ENCODE results near the gene PPFIA1. TPM values are rescaled to one million over a fixed set of nuclear protein-coding genes. Genes with fewer than 3 reads are reported as not detected.
"Not testable (repeated sequence)": the region's sequence is repeated elsewhere in the genome, so short reads cannot be mapped to it uniquely, and the experiment has no call there.

The PPFIA1 gene
- total RNA-seq, 4 donors from 2014 or later, result 46.3 to 51.5 (median 47.2) TPM

- intact Hi-C loops (cut with DNase I), result no loop called here
- Histone ChIP-seq H3K9me3 (no peaks in the 10 kb centered on the region), H3K36me3 (peaks cover 19 to 66% (median 59%) of the 10 kb centered on the region in 4 donors), H3K4me3 (no peak overlapping the region), H3K27ac (replicated peaks in 1 of 4) (no peak overlapping the region), H3K27me3 (no peaks in the 10 kb centered on the region), H3K4me1 (peaks cover 0 to 13% (median 3%) of the 10 kb centered on the region in 4 donors)
- DNase-seq (ENCODE audit: extremely low spot score), result no peak
- TF ChIP-seq EP300 (IDR thresholded peaks at IDR 0.05), result no peak
- no peak for TF ChIP-seq POLR2AphosphoS5 (IDR thresholded peaks at IDR 0.05)
- no peak for TF ChIP-seq POLR2A (IDR thresholded peaks at IDR 0.05; ENCODE audit: low read depth)
- WGBS, result 96% methylated on average over 4 of the region's 4 CpGs
Measured at GRCh38 chr11:70289582-70289981, 19.1 kb downstream of the PPFIA1 start.

- no peak for DNase-seq (ENCODE audit: extremely low spot score)
- Histone ChIP-seq H3K4me3 (no peak overlapping the region), H3K27me3 (no peaks in the 10 kb centered on the region), H3K27ac (replicated peaks in 1 of 4) (no peak overlapping the region), H3K9me3 (no peaks in the 10 kb centered on the region), H3K4me1 (peaks cover 0 to 13% (median 3%) of the 10 kb centered on the region in 4 donors), H3K36me3 (peaks cover 12 to 57% (median 50%) of the 10 kb centered on the region in 4 donors)
- intact Hi-C loops (cut with DNase I), result no loop called here
- 83% methylated on average over 7 of the region's 7 CpGs for WGBS
- TF ChIP-seq POLR2A (IDR thresholded peaks at IDR 0.05; ENCODE audit: low read depth), result no peak
- no peak for TF ChIP-seq CTCF (IDR thresholded peaks at IDR 0.05)
- no peak for TF ChIP-seq EP300 (IDR thresholded peaks at IDR 0.05)
- no peak for TF ChIP-seq POLR2AphosphoS5 (IDR thresholded peaks at IDR 0.05)
Measured at GRCh38 chr11:70290361-70291065, 20.0 kb downstream of the PPFIA1 start.

GRCh38 chr11:70292166-70292565, 21.7 kb downstream of the PPFIA1 start:
- intact Hi-C loops (cut with DNase I), result no loop called here
- no peaks in the 10 kb centered on the region for H3K9me3 ChIP-seq
- 97% methylated on average over 8 of the region's 8 CpGs for WGBS
- no peak overlapping the region for H3K27ac ChIP-seq (replicated peaks in 1 of 4)
- H3K4me3 ChIP-seq, result no peak overlapping the region
- no peak for TF ChIP-seq POLR2AphosphoS5 (IDR thresholded peaks at IDR 0.05)
- TF ChIP-seq POLR2A (IDR thresholded peaks at IDR 0.05; ENCODE audit: low read depth), result no peak
- TF ChIP-seq EP300 (IDR thresholded peaks at IDR 0.05), result no peak
- no peak for TF ChIP-seq CTCF (IDR thresholded peaks at IDR 0.05)
- no peaks in the 10 kb centered on the region for H3K27me3 ChIP-seq
- H3K36me3 ChIP-seq, result peaks cover 0 to 42% (median 36%) of the 10 kb centered on the region in 4 donors
- peaks cover 0 to 13% (median 3%) of the 10 kb centered on the region in 4 donors for H3K4me1 ChIP-seq
- DNase-seq (ENCODE audit: extremely low spot score), result no peak

- 94% methylated on average over 6 of the region's 6 CpGs for WGBS
- DNase-seq (ENCODE audit: extremely low spot score), result no peak
- Histone ChIP-seq H3K4me1 (peaks cover 0 to 16% (median 3%) of the 10 kb centered on the region in 4 donors), H3K36me3 (peaks cover 0 to 37% (median 31%) of the 10 kb centered on the region in 4 donors), H3K9me3 (no peaks in the 10 kb centered on the region), H3K4me3 (no peak overlapping the region), H3K27ac (replicated peaks in 1 of 4) (no peak overlapping the region), H3K27me3 (no peaks in the 10 kb centered on the region)
- no peak for TF ChIP-seq EP300 (IDR thresholded peaks at IDR 0.05)
- TF ChIP-seq CTCF (IDR thresholded peaks at IDR 0.05), result no peak
- TF ChIP-seq POLR2A (IDR thresholded peaks at IDR 0.05; ENCODE audit: low read depth), result no peak
- TF ChIP-seq POLR2AphosphoS5 (IDR thresholded peaks at IDR 0.05), result no peak
- intact Hi-C loops (cut with DNase I), result no loop called here
Measured at GRCh38 chr11:70292863-70293262, 22.4 kb downstream of the PPFIA1 start.

GRCh38 chr11:70295166-70295565, 24.7 kb downstream of the PPFIA1 start:
- H3K4me1 ChIP-seq, result peaks cover 0 to 12% (median 2%) of the 10 kb centered on the region in 4 donors
- H3K36me3 ChIP-seq, result peaks cover 0 to 43% (median 37%) of the 10 kb centered on the region in 4 donors
- H3K9me3 ChIP-seq; intact Hi-C loops (cut with DNase I); H3K27ac ChIP-seq (replicated peaks in 1 of 4); H3K27me3 ChIP-seq; H3K4me3 ChIP-seq; DNase-seq (ENCODE audit: extremely low spot score): not testable (repeated sequence)
- WGBS, result no CpG with 5 or more reads among the region's 29 CpGs
